Renal pelvis (tissue), 4 donors: ENCODE results near the gene MAML3. TPM values are rescaled to one million over a fixed set of nuclear protein-coding genes. Genes with fewer than 3 reads are reported as not detected.

ENCODE experiments used
- DNase-seq: peaks from one replicate; pipeline ENCODE4 v3.0.0-alpha.2; 2013
- polyA plus RNA-seq, 3 donors: library from polyadenylated mRNA; unstranded; fragments of 120-200 nt; gene quantifications; one replicate each; pipeline ENCODE4 v1.2.1, GENCODE V29; 2013; ENCODE audit not compliant: insufficient read length in 3 of 3

The MAML3 gene
- polyA plus RNA-seq, 3 donors, result 17.5 to 20.3 (median 17.6) TPM

GRCh38 chr4:140157341-140157740 lies 3.4 kb upstream of the MAML3 start:
- DNase-seq, result no peak

- no peak for DNase-seq
Measured at GRCh38 chr4:140156529-140157171, 2.7 kb upstream of the MAML3 start.

- no peak for DNase-seq
Measured at GRCh38 chr4:140154572-140154891, 548 bp upstream of the MAML3 start.

DNA sequence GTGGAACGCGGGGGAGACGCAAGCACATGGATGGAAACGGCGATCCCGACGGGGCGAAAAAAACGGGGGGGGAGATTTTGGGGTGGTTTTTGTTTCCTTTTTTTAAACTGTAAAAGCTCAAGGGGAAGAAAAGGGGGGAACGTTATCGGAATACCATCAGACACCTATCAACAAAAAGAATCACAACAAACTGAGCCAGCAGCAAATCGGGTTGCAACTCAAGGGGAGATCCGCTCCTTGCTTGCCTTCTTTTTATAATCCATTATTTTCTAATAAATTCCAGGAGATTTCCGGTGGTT lies 616 bp downstream of the MAML3 start:
- DNase-seq, result no peak

DNA sequence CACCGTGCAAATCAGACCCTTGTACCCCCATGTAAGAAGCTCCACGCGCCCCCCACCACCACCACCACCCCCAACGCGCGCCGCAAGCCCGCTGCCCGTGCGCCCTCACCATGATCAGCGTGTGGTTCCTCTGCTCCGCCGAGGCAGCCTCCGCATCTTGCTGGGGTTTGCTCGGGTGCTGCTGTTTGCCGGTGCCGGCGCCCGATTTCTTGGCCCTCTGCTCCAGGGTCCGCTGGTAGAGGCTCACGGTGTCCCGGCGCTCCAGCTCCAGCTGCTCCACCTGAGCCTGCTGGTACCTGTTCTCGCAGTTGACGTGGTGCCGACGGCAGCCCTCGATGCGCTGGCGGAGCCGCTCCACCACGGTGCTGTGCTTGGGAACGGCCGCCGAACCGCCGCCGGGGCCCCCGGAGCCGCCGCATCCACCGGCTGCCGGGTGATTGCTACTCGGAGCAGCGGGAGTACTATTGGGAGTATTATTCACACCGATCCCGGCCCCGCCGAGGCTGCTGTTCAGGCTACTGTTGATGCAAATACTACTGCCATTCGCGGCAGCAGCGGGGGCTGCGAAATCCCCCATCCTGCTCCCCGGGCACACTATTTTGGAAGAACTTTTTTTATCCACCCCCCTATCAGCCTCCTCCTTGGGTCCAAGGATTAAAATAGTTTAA lies 1.1 kb downstream of the MAML3 start:
- peak; percentile 56 for DNase-seq

DNA sequence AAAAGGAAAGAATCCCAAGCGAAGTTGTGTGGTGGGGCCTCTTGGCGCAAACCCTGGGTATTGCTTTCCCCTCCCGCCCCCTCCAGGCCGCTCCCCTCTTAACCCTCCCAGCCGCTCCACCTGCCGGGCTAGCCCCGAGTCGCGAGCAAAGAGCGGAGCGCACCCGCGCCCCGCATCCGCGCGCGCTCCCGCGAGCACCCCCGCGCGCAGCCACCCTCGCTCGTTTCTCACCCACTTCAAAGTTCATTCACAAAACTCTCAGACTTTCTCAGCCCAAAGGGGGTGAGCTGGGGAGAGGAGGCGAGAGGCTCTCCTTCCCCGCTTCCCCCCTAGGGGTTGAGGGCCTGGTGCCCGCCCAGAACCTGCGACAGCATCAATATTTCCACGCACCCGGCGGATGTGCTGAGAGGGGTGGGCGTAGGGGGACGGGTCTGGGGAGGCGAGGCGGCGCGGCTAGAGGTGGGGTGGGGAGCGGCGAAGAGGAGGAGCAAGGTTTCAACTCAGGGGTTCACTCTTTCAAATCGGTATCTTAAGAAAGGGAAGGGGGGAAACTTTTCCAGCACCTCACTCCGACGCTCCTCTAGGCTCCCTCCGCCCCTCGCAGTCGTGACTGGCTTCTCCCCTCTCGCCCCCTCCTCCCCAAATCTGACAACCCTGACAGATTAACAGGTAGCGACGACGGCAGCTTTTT lies 1.8 kb downstream of the MAML3 start:
- peak; percentile 66 for DNase-seq

DNA sequence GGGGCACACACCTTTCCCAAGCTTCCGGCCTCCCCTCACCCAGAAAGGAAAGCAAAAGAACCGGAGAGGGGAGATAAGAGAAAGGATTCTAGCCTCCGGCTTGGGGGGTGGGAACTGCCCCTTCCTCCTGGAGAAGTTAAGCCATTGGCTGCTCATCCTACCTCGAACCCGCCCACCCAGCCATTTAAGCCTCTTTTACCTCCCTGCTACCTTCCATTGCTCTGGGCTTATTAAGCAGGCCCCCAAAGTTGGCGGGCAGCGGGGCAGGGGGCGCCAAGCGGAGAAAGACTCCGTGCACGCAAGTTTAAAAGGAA lies 2.3 kb downstream of the MAML3 start:
- peak; percentile 95 for DNase-seq

GRCh38 chr4:140150886-140151698 lies 2.9 kb downstream of the MAML3 start:
- DNase-seq, result peak; percentile 97

- DNase-seq, result no peak
Measured at GRCh38 chr4:140150636-140150885, 3.4 kb downstream of the MAML3 start.

DNA sequence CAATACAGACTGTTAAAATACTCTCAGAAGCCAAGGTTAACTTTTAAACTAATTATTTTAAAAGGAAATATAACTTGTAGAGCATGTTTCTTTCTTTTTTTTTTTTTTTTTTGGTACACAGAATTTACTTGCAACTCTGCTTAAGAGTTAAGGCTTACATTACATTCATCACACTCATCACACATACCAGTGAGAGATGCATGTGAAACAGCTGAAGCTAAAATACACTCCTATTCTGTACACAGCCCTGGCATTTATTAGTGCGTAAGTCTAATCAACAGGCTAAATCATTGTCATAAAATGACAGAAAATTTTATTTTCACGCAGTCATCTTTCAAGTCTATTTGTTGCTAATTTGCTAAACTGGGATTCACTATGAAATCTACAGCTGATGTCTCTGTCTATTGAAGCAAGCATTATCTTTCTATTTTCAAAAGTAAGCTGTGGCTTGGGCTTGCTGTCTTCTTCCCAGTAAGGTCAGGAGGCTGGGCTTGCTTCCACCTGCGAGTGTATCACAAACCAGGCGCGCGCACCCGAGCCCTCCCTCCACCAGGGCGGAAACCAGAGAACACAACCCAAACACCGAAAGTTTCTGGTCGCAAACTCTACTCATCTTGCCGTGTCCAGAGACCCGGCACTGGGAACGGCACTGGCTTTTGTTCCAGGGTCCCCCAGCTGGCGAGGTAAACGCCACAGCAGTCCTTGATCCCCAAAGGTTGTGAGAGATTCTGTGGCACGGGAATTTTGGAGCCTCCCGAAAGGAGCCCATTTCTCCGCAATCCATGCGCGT lies 3.9 kb downstream of the MAML3 start:
- peak; percentile 76 for DNase-seq

DNA sequence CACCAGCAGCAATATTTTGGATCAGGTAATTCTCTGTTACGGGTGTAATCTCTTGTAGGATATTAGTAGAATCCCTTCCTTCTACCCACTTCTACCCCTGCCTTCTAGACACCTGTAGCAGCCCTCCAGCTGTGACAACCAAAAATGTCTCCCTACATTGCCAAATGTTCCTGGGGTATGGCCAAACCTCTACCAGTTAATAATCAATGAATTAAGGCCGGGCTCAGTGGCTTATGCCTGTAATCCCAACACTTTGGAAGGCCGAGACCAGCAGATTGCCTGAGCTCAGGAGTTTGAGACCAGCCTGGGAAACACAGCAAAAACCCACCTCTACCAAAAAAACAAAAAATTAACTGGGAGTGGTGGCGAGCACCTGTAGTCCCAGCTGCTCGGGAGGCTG lies 9.9 kb downstream of the MAML3 start:
- no peak for DNase-seq

DNA sequence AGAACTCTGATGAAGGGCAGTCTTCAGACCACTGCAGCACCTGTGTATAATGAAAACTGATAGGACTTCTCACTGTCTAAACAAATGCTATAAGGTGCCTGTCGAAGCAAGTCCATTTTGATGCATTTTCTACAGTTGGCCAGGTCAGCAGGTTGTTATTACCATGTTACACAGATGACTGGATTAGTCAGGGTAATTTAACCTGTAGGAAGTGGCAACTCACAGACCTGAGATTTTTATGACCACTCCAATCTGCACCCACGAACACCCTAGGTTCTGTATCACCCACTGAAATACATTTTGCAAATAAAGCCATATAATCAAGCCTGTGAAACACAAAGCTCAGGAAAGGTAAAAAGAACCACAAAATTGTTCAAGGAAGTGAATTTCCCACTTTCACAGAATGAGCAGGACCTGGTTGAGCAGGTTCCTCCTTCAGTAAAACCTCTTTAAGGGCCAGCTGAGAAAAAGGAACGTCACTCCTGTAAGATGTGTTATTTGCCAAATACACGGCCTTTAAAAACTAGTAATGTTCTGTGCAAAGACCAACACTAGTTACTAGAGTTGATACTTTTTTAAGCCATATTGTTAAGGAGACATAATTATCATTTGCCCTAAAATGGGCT lies 12.7 kb downstream of the MAML3 start:
- peak; percentile 36 for DNase-seq

GRCh38 chr4:140140566-140140965 lies 13.4 kb downstream of the MAML3 start:
- DNase-seq, result no peak

GRCh38 chr4:140138428-140138827 lies 15.6 kb downstream of the MAML3 start:
- DNase-seq, result no peak

DNA sequence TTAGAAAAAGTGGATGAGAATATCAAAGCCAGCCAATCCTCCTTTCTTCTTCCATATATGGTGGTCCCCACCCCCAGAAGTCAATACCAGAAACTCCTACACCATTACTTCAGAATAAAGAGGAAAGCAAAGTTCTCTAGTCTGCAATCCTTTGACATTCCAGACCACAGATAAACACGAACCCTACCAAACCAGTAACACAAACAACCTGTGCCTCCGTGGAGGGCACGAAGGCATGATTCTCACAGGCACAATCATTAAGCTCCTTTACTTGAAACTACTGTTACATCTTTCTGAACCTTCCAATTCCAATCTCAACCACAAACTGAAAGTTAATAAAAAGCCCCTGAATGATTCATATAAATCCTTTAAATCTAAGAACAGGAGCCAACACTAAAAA lies 16.3 kb downstream of the MAML3 start:
- DNase-seq, result peak; percentile 35

GRCh38 chr4:140136509-140136908 lies 17.5 kb downstream of the MAML3 start:
- DNase-seq, result no peak

DNA sequence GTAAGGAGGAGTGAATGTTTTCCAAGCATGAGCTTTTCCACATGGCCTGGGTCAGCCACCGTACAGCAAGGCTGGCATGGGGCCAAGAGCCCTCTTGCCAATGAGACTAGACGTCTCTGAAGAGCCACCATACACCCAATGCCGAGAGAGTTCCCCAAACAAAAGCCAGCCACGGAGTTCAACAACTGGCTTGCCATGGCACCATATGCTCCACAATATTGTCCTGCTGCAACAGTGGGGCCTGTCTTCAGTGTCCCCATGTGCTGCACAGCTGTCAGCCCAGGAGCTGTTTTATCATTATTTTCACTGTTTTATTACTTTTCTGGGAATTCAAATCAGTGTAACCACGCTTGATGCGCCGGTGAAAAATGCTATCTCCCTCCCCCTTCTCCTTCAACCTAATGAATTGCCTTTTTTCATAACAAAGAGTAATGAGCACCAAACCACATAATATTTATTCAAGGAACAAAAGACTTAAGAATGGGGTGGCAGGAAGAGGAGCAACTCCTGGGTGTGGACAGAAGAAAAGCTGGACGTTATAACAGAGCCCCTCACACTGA lies 18.4 kb downstream of the MAML3 start:
- DNase-seq, result peak; percentile 73

DNA sequence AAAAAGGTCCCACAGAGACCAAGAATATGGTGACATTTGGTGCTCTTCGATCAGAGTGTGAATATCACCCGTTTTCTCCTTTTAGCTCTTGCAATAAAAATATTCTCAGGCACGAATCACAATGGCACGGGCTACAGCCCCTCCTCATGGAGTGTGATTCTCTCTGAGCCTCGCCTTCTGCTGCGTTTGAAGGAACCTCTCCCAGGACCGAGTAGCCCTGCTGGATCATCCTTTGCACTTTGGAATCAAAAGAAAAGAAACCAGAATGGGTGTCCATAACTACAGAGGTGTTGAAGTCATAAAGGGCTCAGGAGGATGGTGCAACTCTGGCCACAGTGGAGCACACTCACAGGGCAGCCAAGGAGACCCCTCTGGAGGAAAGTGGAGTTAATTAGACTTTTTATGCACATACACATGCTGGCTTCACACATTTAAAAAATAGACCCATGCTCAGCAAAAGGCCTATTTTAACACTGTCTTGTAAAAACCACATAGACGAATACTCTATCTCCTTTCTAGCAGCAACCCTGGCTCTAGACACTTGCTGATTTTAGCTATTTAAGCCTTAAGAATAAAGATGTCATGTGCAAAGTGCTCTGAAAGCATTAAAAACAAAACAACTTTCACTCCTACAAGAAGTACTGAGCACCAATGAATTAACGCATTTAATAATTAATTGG lies 19.1 kb downstream of the MAML3 start:
- no peak for DNase-seq

GRCh38 chr4:140133576-140133975 lies 20.4 kb downstream of the MAML3 start:
- no peak for DNase-seq

- DNase-seq, result no peak
Measured at GRCh38 chr4:140131675-140132229, 22.2 kb downstream of the MAML3 start.

DNA sequence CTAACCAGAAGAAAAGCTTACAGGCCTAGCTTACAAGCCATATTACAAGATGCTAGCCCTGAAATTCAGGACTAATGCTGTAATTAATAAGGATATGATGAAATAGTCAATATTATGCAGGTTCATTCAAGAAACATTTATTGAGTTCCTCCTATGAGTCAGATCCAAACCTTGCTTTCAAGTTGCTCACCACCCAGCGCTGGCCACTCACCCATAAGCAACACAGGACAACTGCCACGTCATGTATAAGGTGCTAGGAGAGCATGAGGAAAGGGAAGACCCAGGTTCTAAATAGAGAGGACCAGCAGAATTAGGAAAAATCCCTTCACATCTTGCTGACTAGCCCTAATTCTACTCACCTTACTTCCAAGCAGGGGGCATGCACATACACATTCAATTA lies 23.3 kb downstream of the MAML3 start:
- DNase-seq, result no peak
